ENCODE results near the gene AMZ1.
A peak's percentile ranks its signal among the peaks of the same experiment; 100 is the strongest.

AMZ1 gene

GRCh38 chr7:2755531-2755930, 67.5 kb downstream of the AMZ1 start:
- TF ChIP-seq, protein P1, sequence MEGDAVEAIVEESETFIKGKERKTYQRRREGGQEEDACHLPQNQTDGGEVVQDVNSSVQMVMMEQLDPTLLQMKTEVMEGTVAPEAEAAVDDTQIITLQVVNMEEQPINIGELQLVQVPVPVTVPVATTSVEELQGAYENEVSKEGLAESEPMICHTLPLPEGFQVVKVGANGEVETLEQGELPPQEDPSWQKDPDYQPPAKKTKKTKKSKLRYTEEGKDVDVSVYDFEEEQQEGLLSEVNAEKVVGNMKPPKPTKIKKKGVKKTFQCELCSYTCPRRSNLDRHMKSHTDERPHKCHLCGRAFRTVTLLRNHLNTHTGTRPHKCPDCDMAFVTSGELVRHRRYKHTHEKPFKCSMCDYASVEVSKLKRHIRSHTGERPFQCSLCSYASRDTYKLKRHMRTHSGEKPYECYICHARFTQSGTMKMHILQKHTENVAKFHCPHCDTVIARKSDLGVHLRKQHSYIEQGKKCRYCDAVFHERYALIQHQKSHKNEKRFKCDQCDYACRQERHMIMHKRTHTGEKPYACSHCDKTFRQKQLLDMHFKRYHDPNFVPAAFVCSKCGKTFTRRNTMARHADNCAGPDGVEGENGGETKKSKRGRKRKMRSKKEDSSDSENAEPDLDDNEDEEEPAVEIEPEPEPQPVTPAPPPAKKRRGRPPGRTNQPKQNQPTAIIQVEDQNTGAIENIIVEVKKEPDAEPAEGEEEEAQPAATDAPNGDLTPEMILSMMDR (IDR thresholded peaks at IDR 0.05; ENCODE audit: borderline replicate concordance, insufficient read depth, low read depth, low read length), result no peak

DNA sequence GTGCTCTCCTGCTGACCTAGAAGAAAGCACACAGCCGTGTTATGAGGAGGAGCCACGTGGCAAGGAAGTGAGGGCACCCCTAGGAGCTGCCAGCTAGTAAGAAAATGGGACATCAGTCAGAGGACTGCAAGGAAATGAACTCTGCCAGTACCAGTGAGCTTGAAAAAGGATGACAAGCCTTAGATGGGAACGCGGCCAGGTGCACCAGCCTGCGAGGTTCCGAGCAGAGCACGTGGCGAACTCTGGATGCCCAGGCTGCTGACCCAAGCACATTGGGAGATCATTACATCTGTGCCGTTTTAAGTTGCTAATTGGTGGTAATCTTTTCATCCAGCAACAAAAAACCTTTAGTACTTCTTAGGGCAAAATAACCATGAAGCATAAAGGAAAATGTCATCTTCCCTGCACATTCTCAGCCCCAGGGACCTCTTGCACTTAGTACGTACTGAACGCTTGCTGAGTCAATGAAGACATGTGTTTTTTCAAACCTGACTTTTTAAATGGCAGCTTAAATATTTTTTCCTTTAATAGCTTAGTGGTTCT, 69.4 kb downstream of the AMZ1 start:
- H3K4me3 ChIP-seq (ENCODE audit: low read depth, low read length), result no peak overlapping the region

More at GRCh38 chr7:2755531-2755930, 67.5 kb downstream of the AMZ1 start:
- no peak overlapping the region for H3K4me3 ChIP-seq (ENCODE audit: low read depth, low read length)

GRCh38 chr7:2757904-2758672, 70.1 kb downstream of the AMZ1 start:
- TF ChIP-seq, protein P1 (IDR thresholded peaks at IDR 0.05; ENCODE audit: borderline replicate concordance, insufficient read depth, low read depth, low read length), result no peak
- H3K4me3 ChIP-seq (ENCODE audit: low read depth, low read length), result no peak overlapping the region

More for the DNA sequence above, 69.4 kb downstream of the AMZ1 start:
- TF ChIP-seq, protein P1 (IDR thresholded peaks at IDR 0.05; ENCODE audit: borderline replicate concordance, insufficient read depth, low read depth, low read length), result no peak

GRCh38 chr7:2758673-2759616, 70.9 kb downstream of the AMZ1 start:
- TF ChIP-seq, protein P1 (IDR thresholded peaks at IDR 0.05; ENCODE audit: borderline replicate concordance, insufficient read depth, low read depth, low read length), result no peak
- H3K4me3 ChIP-seq (ENCODE audit: low read depth, low read length), result no peak overlapping the region

DNA sequence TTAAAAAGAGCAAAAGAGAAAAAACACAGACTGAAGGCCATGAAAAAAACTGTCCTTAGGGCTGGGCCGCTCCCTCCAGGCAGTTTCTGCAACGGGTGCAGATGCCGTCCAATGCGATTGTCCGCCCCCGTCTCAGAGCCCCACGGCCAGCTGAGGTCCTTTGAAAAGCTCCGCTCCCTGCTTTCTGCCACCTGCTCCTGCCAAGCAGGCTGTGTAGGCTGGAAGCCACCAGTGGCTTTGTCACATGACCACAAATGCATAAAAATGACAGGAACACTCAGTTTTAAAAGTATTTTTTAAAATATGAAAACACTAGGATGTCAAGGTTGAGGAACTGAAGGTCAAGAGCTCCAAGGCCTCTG, 71.7 kb downstream of the AMZ1 start:
- TF ChIP-seq, protein P1 (IDR thresholded peaks at IDR 0.05; ENCODE audit: borderline replicate concordance, insufficient read depth, low read depth, low read length), result no peak
- no peak overlapping the region for H3K4me3 ChIP-seq (ENCODE audit: low read depth, low read length)

DNA sequence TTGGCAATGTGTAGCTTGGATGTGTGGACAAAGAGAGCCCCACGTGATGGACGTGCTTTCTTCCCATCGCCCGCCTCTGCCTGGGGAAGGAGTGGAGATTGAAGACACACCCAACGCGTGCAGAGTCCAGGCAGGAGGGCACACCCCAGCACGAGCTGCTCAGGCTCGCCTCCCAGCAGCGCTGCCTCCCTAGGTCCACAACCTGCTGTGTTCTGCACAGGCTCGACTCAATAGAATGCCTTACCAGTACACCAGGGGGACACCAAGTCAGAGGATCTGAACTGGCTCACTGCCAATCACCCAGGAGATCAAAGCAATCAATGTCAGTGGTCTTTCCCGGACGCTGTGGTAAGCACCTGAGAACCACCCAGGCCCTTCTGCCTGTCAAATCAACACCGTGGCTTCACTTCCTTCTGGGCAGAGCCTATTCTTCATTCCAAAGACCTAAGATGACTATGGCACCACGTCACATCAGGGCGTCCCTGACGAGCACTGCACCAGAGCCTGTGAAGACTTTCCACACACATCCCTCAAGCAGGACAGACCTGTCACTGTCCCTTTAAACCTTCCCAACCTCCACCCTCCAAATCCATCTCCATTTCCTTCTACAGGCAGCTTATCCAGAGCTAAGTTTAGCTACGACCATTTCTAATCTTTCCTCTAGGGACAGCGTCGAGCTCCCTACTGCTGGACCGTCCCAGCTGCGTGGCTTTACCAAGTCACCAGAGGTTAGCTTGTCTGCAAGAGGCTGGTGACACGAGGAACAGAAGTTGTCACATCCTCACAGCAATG, 72.3 kb downstream of the AMZ1 start:
- TF ChIP-seq, protein P1 (IDR thresholded peaks at IDR 0.05; ENCODE audit: borderline replicate concordance, insufficient read depth, low read depth, low read length), result peak; percentile 36; the same call in 1 of the 2 replicates
- H3K4me3 ChIP-seq (ENCODE audit: low read depth, low read length), result no peak overlapping the region

Measured in GM12875 (cell line).